Embryonic facial prominence (tissue), 1 donor: ENCODE results near the gene HSBP1L1.
A peak's percentile ranks its signal among the peaks of the same experiment; 100 is the strongest.
"Not testable (repeated sequence)": the region's sequence is repeated elsewhere in the genome, so short reads cannot be mapped to it uniquely, and the experiment has no call there.

Experiments
- DNase-seq: peaks from one replicate; pipeline ENCODE4 v3.0.0-alpha.2; 2016; ENCODE audit errors: extremely low spot score

The HSBP1L1 gene

DNA sequence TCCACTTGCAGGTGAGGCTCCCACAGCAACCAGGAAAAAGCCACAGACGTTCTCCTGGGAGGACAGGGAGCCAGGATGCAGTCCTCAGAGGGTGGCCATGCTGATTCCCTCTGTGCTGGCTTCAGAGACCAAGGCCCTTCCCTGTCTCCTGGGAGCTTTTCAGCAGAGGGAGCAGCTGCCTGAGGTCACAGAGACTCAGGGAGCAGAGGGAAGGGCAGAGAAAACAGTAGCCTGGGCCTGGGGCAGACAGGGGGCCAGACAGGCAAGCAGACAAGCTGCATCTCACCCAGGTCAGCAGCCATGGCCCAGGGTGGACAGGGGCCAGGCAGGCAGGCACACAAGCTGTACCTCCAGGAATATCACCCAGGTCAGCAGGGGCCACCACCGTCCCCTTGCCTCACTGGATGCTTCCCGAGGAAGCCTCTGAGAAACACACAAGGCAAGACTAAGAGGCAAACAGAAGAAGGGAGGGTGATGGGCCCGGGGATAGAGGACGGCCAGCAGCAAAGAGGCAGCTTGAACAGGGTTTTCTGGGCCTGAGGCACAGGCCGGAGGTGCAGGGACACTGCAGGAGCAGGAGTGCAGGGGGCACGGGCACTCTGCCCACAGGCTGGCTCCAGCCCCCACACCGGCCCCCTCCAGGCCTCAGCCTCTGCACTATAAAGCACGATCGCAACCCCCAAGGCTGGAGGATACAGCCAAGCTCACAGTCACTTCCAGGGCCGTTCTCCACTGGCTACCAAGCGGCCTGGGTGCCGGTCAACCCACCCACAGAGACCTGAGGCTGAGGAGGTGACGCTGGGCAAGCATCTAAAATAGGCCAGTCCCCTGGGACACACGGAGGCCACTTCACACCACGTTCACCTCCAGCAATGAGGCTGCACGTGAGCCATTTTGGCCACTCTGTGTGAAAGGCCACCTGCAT is 19.1 kb upstream of the HSBP1L1 start:
- DNase-seq, result no peak

DNA sequence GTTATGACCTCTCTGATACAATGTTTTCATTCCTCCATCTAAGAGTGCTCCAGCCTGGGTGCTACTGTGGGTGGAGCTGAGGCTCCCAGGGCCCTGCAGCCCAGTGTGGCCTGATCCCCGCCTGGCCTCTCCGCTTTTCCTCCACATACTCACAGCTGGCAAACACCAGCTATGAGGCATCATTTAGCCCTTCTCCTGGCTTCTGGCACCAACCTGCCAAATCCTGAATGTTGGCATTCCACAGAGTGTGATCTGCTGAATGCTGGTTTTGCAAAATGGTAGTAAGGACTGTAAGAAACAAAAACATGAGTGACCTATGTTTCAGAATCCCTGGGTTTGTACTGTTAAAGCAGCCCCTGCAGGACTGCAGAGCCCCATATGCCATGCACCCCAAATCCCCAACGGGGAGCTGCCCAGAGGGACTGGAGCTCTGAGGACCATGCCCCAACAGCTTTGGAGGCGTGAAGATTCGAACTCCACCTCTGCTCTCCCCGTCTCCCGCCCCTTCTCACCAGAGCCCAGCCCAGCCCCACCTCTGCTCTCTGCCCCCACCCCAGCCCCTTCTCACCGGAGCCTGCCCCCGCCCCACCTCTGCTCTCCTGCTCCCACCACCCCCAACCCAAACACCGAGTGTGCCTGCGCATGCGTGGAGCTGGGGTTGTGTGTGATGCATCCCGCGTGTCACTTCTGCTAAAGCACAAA is 17.2 kb upstream of the HSBP1L1 start:
- no peak for DNase-seq

GRCh38 chr18:79947881-79948610 is 16.4 kb upstream of the HSBP1L1 start:
- DNase-seq, result no peak

GRCh38 chr18:79948719-79949411 is 15.6 kb upstream of the HSBP1L1 start:
- no peak for DNase-seq

DNA sequence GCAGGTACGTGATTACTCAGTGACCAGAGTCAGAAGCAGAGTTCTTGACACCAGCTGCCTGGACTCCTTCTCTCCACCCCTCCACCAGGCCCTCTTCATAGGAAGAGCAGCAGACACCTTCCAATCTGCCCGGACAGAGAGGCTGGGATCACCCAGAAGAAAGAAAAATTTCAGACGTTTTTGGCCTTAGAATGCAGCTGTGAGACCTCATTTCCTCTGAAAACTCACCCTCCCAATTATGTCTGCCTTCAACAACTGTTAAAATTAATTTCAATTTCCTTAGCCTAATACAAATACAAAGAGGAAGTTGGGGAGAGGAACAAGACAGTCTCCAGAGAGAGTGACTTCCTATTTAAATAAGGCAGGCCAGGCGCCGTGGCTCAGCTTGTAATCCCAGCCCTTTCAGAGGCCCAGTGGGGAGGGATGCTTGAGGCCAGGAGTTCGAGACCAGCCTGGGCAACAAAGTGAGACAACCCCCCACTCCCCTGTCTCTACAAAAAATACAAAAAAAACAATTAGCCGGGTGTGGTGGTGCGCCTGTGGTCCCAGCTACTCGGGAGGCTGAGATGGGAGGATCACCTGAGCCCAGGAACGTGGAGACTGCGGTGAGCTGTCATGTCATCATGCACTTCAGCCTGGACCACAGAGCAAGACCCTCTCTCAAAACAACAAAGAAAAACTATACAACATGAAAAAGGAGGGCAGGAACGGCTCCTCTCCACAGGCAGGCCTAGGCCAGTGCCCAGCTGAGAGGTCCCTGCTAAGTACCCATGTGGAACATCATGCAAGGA is 14.6 kb upstream of the HSBP1L1 start:
- DNase-seq, result no peak

- DNase-seq, result no peak
Measured at GRCh38 chr18:79950515-79951341, 13.7 kb upstream of the HSBP1L1 start.

DNA sequence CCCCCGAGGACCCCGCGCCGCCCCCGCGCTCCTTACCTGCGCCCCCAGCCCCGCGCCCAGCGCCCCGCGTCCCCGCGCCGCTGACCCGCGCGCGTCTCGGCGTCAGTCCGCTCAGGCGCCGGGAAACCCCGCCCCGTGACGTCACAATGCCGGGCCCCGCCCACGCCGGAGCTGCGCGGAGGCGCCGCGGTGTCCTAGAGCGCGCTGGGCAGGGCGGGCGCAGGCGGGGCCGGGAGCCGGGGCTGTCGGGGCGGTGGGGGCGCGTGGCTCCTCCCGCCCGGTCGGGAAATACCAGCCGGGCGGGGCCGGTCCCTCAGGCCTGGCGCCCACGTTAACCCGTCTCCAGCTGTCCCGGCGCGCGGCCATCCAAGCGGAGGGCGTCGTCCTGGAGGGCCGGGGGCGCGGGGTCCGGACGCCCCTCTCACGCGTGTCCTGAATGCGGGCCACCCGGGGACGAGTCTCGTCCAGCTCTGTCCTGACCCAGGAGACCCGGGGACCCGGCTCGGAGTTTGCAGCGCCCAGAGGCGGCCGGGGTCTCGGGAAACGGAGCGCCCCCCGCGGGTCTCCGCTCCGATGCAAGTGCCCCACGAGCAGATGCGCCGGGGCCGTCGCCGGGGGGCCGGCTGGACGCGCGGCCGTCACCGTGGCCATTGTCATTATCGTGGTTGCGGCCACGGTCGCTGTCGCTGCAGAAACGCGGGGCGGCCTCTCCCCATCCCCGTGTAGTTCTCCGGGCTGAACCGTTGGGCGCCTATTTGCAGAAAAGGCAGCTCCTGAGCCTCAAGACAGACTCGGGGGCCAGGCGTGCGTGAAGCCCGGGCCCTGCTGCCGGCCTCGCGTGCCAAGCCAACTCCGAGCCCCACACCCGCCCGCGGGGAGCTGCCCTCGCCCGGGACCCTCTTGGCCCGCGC is 12.6 kb upstream of the HSBP1L1 start, which contains the start of gene SLC66A2:
Gene SLC66A2, minus strand, starts transcription at position 109 of the 911 bp plus-strand sequence. CDS start 727 bp downstream, outside the sequence.
- peak; percentile 63 for DNase-seq

DNA sequence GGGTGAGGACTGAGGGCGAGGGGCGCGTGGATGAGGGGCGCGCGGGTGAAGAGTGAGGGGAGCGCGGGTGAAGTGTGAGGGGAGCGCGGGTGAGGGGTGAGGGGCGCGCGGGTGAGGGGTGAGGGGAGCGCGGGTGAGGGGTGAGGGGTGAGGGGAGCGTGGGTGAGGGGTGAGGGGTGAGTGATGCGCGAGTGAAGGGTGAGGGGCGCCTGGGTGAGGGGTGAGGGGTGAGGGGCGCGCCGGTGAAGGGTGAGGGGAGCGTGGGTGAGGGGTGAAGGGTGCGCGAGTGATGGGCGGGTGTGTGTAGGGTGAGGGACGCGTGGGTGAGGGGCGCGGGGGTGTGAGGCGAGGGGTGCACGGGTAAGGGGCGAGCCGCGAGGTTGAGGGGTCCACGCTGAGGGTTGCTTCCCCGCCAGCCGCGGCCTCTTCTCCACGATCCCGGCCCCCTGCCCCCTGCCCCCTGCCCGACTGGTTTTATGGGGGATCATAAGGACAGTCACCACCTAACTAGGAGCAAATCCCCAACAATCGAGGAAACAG is 11.9 kb upstream of the HSBP1L1 start:
- DNase-seq, result no peak

DNA sequence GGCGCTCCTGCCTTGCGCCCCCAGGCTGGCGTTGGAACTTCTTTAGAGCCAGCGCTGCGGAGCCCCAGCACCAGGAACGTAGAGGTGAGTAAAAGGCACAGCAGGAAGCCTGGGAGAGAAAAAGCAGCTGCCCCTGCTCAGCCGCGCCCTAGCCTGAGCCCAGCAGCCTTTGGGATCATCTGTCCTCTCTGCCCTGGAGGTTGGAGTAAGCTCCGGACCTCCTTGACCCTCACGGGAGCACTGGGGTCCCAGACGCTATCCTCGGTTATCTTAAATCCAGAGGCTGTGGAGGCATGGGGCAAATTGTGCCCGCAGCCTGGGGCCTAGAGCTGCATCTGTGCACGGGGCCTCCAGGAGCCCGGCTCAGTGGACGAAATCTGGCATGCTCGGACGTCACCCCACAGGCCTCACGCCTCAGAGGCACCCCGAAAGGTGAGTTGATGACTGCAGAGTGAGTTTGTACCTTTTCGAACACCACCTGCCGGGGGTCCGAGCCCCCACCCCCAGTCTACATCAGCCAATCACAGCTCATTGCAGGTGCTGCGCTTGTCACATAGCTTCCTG is 11.4 kb upstream of the HSBP1L1 start:
- no peak for DNase-seq

DNA sequence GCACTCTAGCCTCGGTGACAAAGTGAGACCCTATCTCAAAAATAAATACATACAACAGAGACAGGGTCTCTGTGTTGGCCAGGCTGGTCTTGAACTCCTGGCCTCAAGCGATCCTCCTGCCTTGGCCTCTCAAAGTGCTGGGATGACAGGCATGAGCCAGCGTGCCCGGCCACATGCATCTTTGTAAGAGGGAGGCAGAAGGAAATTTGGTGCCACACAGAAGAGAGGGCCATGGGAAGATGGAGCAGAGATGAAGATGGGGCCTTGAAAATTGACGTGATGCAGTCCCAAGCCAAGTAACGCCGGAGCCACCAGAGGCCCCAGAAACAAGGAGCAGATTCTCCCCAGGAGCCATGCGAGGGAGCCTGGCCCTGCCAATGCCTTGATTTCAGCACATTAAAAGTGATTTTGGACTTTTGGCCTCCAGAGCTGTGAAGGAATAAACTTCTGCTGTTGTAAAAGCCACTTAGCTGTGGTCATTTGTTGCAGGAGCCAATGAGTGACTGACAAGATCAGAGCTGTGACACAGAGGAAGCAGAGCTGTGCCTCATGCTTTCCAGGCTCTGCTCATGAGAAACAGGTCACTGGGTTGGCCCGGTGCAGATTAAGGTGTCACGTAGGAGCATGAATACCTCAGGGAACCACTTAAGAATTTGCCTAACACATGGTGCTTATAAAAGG is 10.3 kb upstream of the HSBP1L1 start:
- DNase-seq, result no peak

- DNase-seq, result no peak
Measured at GRCh38 chr18:79954791-79955190, 9.7 kb upstream of the HSBP1L1 start.

- DNase-seq, result no peak
Measured at GRCh38 chr18:79955302-79956075, 9.0 kb upstream of the HSBP1L1 start.

DNA sequence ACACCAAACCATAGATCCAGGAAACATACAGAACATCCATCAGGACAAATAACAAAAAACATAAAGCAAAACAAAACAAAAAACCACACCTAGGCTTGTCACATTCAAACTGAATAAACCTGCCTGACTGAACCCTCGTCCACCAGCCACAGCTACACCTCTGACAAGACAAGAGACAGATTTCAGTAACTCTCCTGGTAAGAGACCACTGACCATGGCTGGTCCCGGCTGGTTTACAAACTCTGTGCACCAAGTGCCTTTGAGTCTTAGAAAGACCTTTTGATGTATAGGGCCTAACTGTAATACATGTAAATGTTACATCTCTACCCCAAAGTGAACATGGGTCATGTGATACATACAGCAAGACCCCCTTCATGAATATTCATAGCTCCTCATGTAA is 8.2 kb upstream of the HSBP1L1 start:
- no peak for DNase-seq

DNA sequence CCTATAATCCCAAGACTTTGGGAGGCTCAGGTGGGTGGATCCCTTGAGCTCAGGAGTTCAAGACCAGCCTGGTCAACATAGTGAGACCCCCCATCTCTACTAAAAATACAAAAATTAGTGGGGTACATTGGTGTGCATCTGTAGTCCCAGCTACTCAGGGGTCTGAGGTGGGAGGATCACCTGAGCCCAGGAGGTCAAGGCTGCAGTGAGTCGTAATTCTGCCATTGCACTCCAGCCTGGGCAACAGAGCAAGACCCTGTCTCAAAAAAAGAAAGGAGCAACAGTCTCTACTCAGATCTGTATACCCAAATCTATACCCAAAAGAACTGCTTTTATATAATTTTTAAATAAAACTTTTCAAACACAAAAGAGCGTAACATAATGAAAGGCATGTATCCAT is 5.5 kb upstream of the HSBP1L1 start:
- no peak for DNase-seq

- DNase-seq, result not testable (repeated sequence)
Measured at GRCh38 chr18:79960161-79960801, 4.2 kb upstream of the HSBP1L1 start.

GRCh38 chr18:79960921-79961526 is 3.4 kb upstream of the HSBP1L1 start:
- no peak for DNase-seq
